HG02571 (cell line): ENCODE results near the gene FAM117B.
"Not testable (repeated sequence)": the region's sequence is repeated elsewhere in the genome, so short reads cannot be mapped to it uniquely, and the experiment has no call there.

Experiments
- ATAC-seq: cut with Tn5 transposase; IDR thresholded peaks from one replicate; pipeline ENCODE4 v1.9.1; 2021; ENCODE audit warnings: mild to moderate bottlenecking, moderate library complexity; ENCODE audit not compliant: unreplicated experiment

FAM117B gene

DNA sequence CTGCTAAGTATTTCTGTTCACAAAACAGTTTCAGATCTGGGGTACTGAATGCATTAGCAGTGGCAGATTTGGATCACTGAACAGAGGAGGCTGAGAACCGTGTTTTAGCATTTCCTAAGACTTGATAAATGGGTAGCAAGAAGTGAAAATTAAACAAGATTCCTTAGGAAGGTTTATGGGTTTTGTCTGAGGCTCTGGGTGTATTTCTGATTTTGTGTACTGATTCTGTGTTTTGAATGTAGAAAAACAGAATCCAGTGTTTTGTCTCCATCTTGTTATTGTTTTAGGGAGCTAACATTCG is 1.4 kb downstream of the FAM117B start:
- peak; percentile 2 for ATAC-seq

DNA sequence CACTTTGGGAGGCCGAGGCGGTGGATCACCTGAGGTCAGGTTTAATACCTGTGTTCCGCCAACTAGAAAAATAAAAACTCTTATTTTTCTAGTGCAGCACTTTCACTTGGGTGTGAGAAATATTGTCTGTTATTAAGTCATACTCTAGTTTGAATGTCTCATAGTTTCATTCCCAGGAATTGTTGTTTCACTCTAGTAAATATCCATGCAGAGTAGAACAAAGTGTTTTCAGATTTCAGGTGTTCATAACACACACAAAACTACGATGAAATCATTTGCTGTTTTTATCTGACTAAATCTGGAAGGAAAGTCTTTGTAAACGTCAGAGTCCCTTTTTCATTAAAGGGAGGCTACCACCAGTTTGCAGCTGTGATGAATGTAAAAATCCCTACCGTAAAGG is 4.0 kb downstream of the FAM117B start:
- ATAC-seq, result no peak

DNA sequence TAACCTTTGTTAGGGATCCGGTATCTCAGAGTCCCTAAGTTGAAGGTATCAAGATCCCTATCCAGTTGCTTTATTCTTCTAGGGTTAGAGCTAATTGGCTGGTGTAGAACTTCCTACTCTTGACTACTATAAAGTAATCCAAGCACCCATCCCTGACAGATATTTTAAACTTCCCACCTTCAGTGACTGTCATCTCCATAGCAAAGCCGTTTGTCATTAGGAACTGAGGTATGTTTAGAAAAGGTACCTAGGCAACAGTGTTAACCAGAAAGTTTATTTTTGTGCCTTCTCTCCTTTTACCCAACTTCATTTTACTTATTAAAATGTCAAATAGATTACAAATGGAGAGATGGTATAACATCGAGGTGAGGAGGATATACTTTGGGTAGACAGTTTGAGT is 4.5 kb downstream of the FAM117B start:
- ATAC-seq, result no peak

DNA sequence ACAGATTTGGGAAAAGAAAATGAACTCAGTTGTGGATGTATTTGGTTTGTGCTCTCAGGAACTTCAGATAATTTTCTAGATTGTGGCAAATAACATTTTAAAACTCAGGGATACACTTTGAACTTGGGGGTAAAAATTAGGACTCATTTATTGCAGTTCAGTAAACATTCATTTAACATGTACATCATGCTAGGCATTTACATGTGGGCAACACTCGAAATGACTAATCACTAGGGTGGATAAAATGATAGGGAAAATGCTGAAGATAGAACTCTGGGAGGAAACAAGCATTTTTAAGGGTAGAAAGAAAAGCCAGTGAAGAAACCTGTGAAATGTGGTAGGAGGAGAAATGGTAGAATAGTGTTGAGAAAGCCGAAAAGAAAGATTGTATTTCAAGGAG is 7.8 kb downstream of the FAM117B start:
- ATAC-seq, result no peak

DNA sequence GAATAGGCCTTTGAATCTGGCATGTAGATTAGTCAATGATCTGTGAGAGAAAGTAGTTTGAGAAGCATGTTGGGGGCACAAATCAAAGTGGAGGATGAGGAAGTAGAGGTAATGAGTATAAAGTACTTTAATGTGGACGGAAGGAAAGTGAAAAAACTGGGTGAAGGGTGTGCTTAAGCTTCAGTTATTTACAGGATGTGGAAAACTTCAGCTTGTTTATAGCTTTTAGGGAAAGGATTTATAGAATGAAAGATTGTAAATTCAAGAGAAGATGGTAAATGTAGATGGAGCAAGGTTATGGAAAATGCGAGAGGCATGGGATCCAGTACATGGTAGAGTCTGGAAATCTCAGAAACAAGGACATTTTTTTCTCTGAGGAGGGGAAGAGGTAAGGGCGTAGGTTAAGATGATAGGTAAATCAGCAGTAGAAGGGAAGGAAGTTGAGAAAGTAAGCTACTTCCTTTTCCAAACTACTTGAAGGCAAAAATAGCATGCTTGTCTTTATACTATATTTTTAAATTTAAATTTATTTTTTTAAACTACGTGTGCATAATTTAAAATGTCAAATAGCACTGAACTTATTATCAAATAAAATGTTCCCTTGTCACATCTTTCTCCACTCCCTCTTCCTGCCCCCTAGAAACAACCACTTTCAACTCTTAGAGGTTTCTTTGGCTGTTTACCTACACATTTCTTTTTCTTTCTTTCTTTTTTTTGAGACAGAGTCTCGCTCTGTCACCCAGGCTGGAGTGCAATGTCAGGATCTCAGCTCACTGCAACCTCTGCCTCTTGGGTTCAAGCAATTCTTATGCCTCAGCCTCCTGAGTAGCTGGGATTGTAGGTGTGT is 8.5 kb downstream of the FAM117B start:
- ATAC-seq, result no peak

- no peak for ATAC-seq
Measured at GRCh38 chr2:202652119-202652518, 17.4 kb downstream of the FAM117B start.

- no peak for ATAC-seq
Measured at GRCh38 chr2:202653890-202654289, 19.1 kb downstream of the FAM117B start.

DNA sequence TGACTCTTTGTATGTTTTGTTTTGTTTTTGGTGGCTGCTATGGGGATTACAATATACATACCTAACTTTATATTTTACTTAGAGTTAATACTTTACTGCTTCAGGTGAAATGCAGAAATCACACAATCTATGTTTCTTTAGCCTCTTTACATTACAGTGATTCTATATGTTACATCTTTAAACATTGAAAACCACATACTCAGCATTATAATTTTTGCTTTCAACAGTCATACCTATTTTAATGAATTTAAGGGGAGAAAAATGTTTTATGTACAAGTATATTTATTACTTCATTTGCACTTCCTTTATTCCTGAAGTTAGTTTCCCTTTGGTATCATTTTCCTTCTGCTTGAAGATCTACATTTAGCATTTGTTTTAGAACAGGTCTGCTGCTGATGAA is 23.1 kb downstream of the FAM117B start:
- no peak for ATAC-seq

- ATAC-seq, result no peak
Measured at GRCh38 chr2:202660796-202661195, 26.0 kb downstream of the FAM117B start.

DNA sequence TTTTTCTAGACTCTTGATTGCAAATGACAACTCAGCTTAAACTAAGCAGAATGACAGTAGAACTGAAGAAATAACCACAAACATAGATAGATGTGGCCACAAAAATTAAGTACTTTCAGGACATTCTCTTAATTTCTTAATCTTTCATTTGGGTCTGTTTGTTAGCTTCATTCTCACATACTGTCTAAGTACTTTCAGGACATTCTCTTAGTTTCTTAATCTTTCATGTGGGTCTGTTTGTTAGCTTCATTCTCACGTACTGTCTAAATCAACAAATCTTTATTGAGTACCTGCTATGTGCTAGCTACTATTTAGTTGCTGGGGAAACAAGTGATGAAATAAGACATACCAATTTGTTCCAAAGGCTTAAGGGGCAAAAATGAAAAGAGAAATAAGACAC is 35.1 kb downstream of the FAM117B start:
- no peak for ATAC-seq

GRCh38 chr2:202671317-202672035 is 36.7 kb downstream of the FAM117B start:
- no peak for ATAC-seq

- not testable (repeated sequence) for ATAC-seq
Measured at GRCh38 chr2:202675097-202675496, 40.3 kb downstream of the FAM117B start.

- ATAC-seq, result no peak
Measured at GRCh38 chr2:202679980-202680379, 45.2 kb downstream of the FAM117B start.

GRCh38 chr2:202680512-202680911 is 45.7 kb downstream of the FAM117B start:
- ATAC-seq, result no peak

DNA sequence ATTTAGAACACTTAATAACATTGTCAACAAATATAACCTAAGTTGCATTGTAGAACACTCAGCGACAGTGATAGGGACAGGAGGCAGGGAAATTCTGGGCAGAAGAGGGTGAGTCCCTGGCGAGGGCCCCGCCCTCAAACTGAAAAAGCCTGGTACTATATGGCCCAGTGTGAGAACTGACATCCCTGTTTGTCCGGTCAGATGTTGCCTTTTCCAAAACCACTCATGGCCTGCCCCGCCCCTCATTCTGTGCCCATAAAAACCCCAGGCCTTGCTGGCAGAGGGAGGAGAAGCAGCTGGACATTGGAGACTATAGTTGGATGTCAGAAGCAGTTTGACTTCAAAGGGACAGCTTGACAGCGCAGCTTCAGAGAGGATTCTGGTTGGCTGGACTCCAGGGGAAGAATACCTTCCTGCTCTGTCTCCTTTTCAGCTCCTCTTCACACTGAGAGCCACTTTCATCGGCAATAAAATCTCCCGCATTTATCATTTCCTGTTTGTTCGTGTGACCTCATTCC is 47.0 kb downstream of the FAM117B start:
- no peak for ATAC-seq

DNA sequence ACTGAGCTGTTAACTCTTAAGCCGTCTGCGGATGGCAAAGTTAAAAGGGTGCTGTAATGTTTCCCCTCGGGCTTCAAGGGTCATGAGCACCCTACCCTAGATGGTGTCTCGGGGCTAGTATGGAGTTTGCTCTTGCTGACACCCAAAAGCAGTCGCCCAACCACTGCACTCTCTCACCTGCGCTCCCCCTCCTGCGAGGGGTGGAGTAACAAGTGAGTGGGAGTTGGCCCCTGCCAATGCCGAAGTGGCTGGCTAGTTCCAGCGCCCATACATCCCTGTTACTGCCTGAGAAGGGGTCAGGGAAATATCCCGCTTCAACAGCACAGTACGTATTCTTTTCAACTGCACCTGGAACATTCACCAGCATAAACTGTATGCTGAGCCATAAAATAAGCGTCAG is 47.5 kb downstream of the FAM117B start:
- ATAC-seq, result no peak

- no peak for ATAC-seq
Measured at GRCh38 chr2:202687276-202687675, 52.5 kb downstream of the FAM117B start.

DNA sequence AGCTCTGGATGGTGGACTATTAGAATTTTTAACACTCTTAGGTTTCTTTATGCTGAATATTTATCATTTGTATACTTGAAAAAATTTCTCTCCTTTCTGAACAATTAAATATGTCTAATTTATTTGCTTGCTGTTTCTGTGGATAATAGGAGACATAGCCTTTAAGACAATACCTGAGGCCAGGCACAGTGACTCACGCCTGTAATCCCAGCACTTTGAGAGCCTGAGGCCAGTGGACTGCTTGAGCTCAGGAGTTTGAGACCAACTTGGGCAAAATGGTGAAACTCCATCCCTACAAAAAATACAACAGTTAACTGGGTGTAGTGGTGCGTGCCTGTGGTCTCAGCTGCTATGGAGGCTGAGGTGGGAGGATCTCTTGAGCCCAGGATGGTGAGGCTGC is 54.7 kb downstream of the FAM117B start:
- ATAC-seq, result no peak

- no peak for ATAC-seq
Measured at GRCh38 chr2:202689898-202690297, 55.1 kb downstream of the FAM117B start.

DNA sequence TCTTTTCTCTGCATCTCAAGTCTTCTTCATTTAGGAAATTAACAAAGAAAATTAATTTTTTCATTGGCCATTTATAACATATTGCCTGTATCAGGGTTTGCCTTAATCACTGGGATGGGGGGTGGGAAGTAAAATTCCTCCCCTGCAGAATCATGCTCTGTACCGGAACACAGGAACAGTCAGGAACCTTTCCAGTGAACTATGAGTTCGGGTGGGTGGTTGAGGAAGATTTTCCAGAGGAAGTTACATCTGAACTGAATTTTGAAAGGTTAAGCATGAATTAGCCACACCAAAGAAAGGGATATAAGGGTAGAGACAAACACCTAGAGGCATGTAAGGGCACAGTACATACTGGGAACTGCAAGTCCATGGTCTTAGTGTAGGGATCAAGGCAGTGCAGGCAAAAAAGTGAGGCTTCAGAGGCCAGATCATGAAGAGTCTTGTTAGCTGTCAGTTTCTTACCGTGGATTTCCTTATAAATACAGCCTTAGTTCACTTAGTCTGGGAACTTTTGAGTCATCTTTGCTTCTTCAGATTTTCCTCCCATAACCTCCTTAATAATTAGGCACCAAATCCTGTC is 55.6 kb downstream of the FAM117B start:
- no peak for ATAC-seq

DNA sequence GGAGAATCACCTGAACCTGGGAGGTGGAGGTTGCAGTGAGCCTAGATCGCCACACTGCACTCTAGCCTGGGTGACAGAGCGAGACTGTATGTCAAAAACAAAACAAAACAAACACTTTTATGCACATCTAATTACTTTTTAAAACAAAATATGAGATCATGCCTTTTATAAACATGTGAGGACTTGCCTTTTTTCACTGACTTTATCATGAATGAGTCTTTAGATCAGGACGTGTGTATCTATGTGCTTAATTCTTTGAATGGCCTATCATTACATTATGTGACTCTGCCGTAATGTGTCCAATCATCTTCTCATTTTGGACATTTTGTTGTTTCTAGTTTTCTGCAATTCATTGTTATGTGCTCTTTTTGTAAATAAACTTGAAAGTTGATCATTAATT is 58.7 kb downstream of the FAM117B start:
- ATAC-seq, result no peak

DNA sequence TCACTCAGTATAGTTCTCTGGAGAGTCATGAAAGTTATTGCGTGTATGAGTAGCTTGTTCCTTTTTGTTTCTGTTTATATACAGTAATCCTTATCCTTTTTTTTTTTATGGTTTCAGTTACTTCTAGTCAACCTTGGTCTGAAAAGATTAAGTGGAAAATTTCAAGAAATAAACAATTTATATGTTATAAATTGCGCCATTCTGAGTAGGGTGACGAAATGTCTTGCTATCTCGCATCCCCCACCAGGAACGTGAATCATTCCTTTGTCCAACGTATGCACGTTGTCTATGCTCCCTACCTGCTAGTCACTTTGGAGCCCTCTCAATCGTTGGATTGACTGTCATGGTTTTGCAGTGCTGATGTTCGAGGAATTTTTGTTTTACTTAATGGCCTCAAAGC is 60.4 kb downstream of the FAM117B start:
- ATAC-seq, result no peak
